Neural cell (in vitro differentiated cells): ENCODE results near the gene E2F3. TPM values are rescaled to one million over a fixed set of nuclear protein-coding genes. Genes with fewer than 3 reads are reported as not detected.

Experiments
- H2AFZ ChIP-seq: fragments of 200-600, 300-800 bp; sonication (generic), shearing (Covaris generic); 2 replicates; pipeline ENCODE4 v1.6.0; 2014; ENCODE audit warnings: low read depth, mild to moderate bottlenecking, antibody characterized with exemption, low read length, moderate library complexity
- H3F3A ChIP-seq: fragments of 200-600 bp; shearing (Covaris generic); 2 replicates; pipeline ENCODE4 v1.6.1; 2016; ENCODE audit warnings: mild to moderate bottlenecking, moderate library complexity, mixed read lengths, antibody characterized with exemption, low read length; ENCODE audit not compliant: insufficient read depth, poor library complexity, severe bottlenecking
- H3K27ac ChIP-seq: fragments of 200-600, 300-800 bp; sonication (generic), shearing (Covaris generic); 2 replicates; pipeline ENCODE4 v1.5.1; 2014; ENCODE audit warnings: mild to moderate bottlenecking, low read length, moderate library complexity
- H3K27me3 ChIP-seq: fragments of 300-800, 200-600 bp; sonication (generic), shearing (Covaris generic); 2 replicates; pipeline ENCODE4 v1.6.0; 2014; ENCODE audit warnings: mild to moderate bottlenecking, low read depth, low read length, moderate library complexity; ENCODE audit not compliant: insufficient read depth
- H3K36me3 ChIP-seq: fragments of 300-800, 200-600 bp; sonication (generic), shearing (Covaris generic); 2 replicates; pipeline ENCODE4 v1.5.1; 2014; ENCODE audit warnings: mild to moderate bottlenecking, antibody characterized with exemption, low read length, moderate library complexity; ENCODE audit not compliant: insufficient read depth
- H3K4me2 ChIP-seq: fragments of 300-800, 200-600 bp; sonication (generic), shearing (Covaris generic); 2 replicates; pipeline ENCODE4 v1.6.0; 2014; ENCODE audit warnings: mild to moderate bottlenecking, low read length
- H3K4me3 ChIP-seq: fragments of 300-800, 200-600 bp; sonication (generic), shearing (Covaris generic); 2 replicates; pipeline ENCODE4 v1.5.1; 2014; ENCODE audit warnings: mild to moderate bottlenecking, low read length, moderate library complexity
- H3K79me2 ChIP-seq: fragments of 200-600 bp; shearing (Covaris generic); replicated peaks from 2 replicates; pipeline ENCODE4 v1.6.0; 2014; ENCODE audit warnings: mild to moderate bottlenecking, low read length, moderate library complexity; ENCODE audit not compliant: insufficient read depth
- H3K9ac ChIP-seq: fragments of 300-800, 200-600 bp; sonication (generic), shearing (Covaris generic); 2 replicates; pipeline ENCODE4 v1.6.1; 2016; ENCODE audit warnings: mild to moderate bottlenecking, low read length, mixed read lengths
- H3K9me2 ChIP-seq: fragments of 200-600 bp; shearing (Covaris generic); 2 replicates; pipeline ENCODE4 v1.6.1; 2016; ENCODE audit warnings: mild to moderate bottlenecking, low read length, mixed read lengths; ENCODE audit not compliant: insufficient read depth
- H3K9me3 ChIP-seq: fragments of 200-600, 300-800 bp; sonication (generic), shearing (Covaris generic); 2 replicates; pipeline ENCODE4 v1.6.1; 2016; ENCODE audit warnings: mild to moderate bottlenecking, mixed run types, low read length, moderate library complexity, mixed read lengths
- H4K20me1 ChIP-seq: fragments of 200-600 bp; shearing (Covaris generic); 2 replicates; pipeline ENCODE4 v1.6.1; 2016; ENCODE audit warnings: mild to moderate bottlenecking, mixed run types; ENCODE audit not compliant: insufficient read depth
- EP300 ChIP-seq: fragments of 450-650 bp; conservative IDR thresholded peaks from 2 replicates; pipeline ENCODE4 v1.6.1; 2014; ENCODE audit warnings: antibody characterized with exemption, mild to moderate bottlenecking, moderate library complexity; ENCODE audit not compliant: poor library complexity, severe bottlenecking
- EZH2 ChIP-seq: fragments of 200-600, 300-800 bp; shearing (Covaris generic), sonication (generic); IDR thresholded peaks from 2 replicates; pipeline ENCODE4 v1.6.1; 2014; ENCODE audit warnings: antibody characterized with exemption, low read length, borderline replicate concordance, mild to moderate bottlenecking; ENCODE audit not compliant: insufficient read depth, poor library complexity, severe bottlenecking
- MXI1 ChIP-seq: fragments of 450-650 bp; conservative IDR thresholded peaks from 2 replicates; pipeline ENCODE4 v1.6.1; 2014; ENCODE audit warnings: antibody characterized with exemption, mild to moderate bottlenecking; ENCODE audit not compliant: poor library complexity, severe bottlenecking
- POLR2AphosphoS5 ChIP-seq: IDR thresholded peaks from 2 replicates; pipeline ENCODE4 v1.6.1; 2012
- RAD21 ChIP-seq: fragments of 450-650 bp; conservative IDR thresholded peaks from 2 replicates; pipeline ENCODE4 v1.6.1; 2014; ENCODE audit warnings: antibody characterized with exemption, mild to moderate bottlenecking, moderate library complexity
- SMC3 ChIP-seq: fragments of 450-650 bp; conservative IDR thresholded peaks from 2 replicates; pipeline ENCODE4 v1.6.1; 2014; ENCODE audit warnings: antibody characterized with exemption, mild to moderate bottlenecking, moderate library complexity; ENCODE audit not compliant: poor library complexity
- TAF1 ChIP-seq: IDR thresholded peaks from 2 replicates; pipeline ENCODE4 v1.6.1; 2012; ENCODE audit warnings: low read depth
- polyA plus RNA-seq: library from polyadenylated mRNA; depleted of rRNA; stranded (reverse); fragments of >200 nt; gene quantifications from 2 replicates; pipeline ENCODE4 v1.2.3, GENCODE V29; 2014
- TF ChIP-seq, protein P1 (sequence below): IDR thresholded peaks from 2 replicates; pipeline ENCODE4 v1.6.1; 2012; ENCODE audit warnings: borderline replicate concordance
- TF ChIP-seq, protein P2 (sequence below): fragments of 450-650 bp; IDR thresholded peaks from 2 replicates; pipeline ENCODE4 v1.5.1; 2014; ENCODE audit warnings: antibody characterized with exemption, mild to moderate bottlenecking, moderate library complexity; ENCODE audit not compliant: poor library complexity, severe bottlenecking

E2F3 gene
- polyA plus RNA-seq, 1 donor from 2014 or later = 4.8 TPM

- Histone ChIP-seq H3K79me2 (peaks cover 77% of the 10 kb centered on the region), H3K4me3 (no peak overlapping the region), H4K20me1 (no peaks in the 10 kb centered on the region), H3K9ac (no peak overlapping the region), H3K9me3 (no peaks in the 10 kb centered on the region), H3K4me2 (no peak overlapping the region), H3K36me3 (no peaks in the 10 kb centered on the region), H3F3A (no peaks in the 10 kb centered on the region), H3K9me2 (no peaks in the 10 kb centered on the region), H3K27ac (no peak overlapping the region), H2AFZ (no peak overlapping the region), H3K27me3 (no peaks in the 10 kb centered on the region)
- TF ChIP-seq, protein P1, sequence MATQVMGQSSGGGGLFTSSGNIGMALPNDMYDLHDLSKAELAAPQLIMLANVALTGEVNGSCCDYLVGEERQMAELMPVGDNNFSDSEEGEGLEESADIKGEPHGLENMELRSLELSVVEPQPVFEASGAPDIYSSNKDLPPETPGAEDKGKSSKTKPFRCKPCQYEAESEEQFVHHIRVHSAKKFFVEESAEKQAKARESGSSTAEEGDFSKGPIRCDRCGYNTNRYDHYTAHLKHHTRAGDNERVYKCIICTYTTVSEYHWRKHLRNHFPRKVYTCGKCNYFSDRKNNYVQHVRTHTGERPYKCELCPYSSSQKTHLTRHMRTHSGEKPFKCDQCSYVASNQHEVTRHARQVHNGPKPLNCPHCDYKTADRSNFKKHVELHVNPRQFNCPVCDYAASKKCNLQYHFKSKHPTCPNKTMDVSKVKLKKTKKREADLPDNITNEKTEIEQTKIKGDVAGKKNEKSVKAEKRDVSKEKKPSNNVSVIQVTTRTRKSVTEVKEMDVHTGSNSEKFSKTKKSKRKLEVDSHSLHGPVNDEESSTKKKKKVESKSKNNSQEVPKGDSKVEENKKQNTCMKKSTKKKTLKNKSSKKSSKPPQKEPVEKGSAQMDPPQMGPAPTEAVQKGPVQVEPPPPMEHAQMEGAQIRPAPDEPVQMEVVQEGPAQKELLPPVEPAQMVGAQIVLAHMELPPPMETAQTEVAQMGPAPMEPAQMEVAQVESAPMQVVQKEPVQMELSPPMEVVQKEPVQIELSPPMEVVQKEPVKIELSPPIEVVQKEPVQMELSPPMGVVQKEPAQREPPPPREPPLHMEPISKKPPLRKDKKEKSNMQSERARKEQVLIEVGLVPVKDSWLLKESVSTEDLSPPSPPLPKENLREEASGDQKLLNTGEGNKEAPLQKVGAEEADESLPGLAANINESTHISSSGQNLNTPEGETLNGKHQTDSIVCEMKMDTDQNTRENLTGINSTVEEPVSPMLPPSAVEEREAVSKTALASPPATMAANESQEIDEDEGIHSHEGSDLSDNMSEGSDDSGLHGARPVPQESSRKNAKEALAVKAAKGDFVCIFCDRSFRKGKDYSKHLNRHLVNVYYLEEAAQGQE = no peak
- TF ChIP-seq POLR2AphosphoS5 = no peak
- TF ChIP-seq MXI1 = no peak
- TF ChIP-seq SMC3 = no peak
- no peak for TF ChIP-seq RAD21
- TF ChIP-seq EZH2 = no peak
- TF ChIP-seq, protein P2, sequence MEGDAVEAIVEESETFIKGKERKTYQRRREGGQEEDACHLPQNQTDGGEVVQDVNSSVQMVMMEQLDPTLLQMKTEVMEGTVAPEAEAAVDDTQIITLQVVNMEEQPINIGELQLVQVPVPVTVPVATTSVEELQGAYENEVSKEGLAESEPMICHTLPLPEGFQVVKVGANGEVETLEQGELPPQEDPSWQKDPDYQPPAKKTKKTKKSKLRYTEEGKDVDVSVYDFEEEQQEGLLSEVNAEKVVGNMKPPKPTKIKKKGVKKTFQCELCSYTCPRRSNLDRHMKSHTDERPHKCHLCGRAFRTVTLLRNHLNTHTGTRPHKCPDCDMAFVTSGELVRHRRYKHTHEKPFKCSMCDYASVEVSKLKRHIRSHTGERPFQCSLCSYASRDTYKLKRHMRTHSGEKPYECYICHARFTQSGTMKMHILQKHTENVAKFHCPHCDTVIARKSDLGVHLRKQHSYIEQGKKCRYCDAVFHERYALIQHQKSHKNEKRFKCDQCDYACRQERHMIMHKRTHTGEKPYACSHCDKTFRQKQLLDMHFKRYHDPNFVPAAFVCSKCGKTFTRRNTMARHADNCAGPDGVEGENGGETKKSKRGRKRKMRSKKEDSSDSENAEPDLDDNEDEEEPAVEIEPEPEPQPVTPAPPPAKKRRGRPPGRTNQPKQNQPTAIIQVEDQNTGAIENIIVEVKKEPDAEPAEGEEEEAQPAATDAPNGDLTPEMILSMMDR = no peak
- TF ChIP-seq EP300 = no peak
- no peak for TF ChIP-seq TAF1
Observed at GRCh38 chr6:20416567-20417345, 15.1 kb downstream of the E2F3 start.

GRCh38 chr6:20417819-20418218 is 16.1 kb downstream of the E2F3 start:
- H3K27me3 ChIP-seq = no peaks in the 10 kb centered on the region
- H2AFZ ChIP-seq = no peak overlapping the region
- H3K9me2 ChIP-seq = no peaks in the 10 kb centered on the region
- peaks cover 74% of the 10 kb centered on the region for H3K79me2 ChIP-seq
- H3K9ac ChIP-seq = no peak overlapping the region
- TF ChIP-seq EZH2 = no peak
- TF ChIP-seq SMC3 = no peak
- TF ChIP-seq RAD21 = no peak
- no peak for TF ChIP-seq MXI1
- TF ChIP-seq, protein P2 = no peak
- TF ChIP-seq POLR2AphosphoS5 = no peak
- TF ChIP-seq, protein P1 = no peak
- TF ChIP-seq EP300 = no peak
- TF ChIP-seq TAF1 = no peak
- H4K20me1 ChIP-seq = no peaks in the 10 kb centered on the region
- H3K4me2 ChIP-seq = no peak overlapping the region
- H3K36me3 ChIP-seq = no peaks in the 10 kb centered on the region
- H3K9me3 ChIP-seq = no peaks in the 10 kb centered on the region
- H3K4me3 ChIP-seq = no peak overlapping the region
- H3F3A ChIP-seq = no peaks in the 10 kb centered on the region
- no peak overlapping the region for H3K27ac ChIP-seq
